Colonic mucosa (tissue), 4 donors: Measurements from ENCODE around the gene CELSR1. TPM values are rescaled to one million over a fixed set of nuclear protein-coding genes. Genes with fewer than 3 reads are reported as not detected.

Source experiments
- DNase-seq: peaks from one replicate; pipeline ENCODE4 v3.0.0-alpha.2; 2020
- H3K27ac ChIP-seq: fragments of 200-600 bp; one replicate; pipeline ENCODE4 v1.8.0; 2021
- H3K27me3 ChIP-seq: fragments of 200-600 bp; one replicate; pipeline ENCODE4 v1.8.0; 2021
- H3K36me3 ChIP-seq: fragments of 200-600 bp; one replicate; pipeline ENCODE4 v1.8.0; 2021
- H3K4me1 ChIP-seq: fragments of 200-600 bp; one replicate; pipeline ENCODE4 v1.8.0; 2021; ENCODE audit warnings: mild to moderate bottlenecking
- H3K4me3 ChIP-seq: fragments of 200-600 bp; one replicate; pipeline ENCODE4 v1.8.0; 2021
- H3K9ac ChIP-seq, 2 donors: one replicate each; pipeline ENCODE4 v1.7.0; 2013; ENCODE audit warnings: control low read depth in 2 of 2, low read depth in 2 of 2, low read length in 2 of 2
- H3K9me3 ChIP-seq: fragments of 200-600 bp; one replicate; pipeline ENCODE4 v1.8.0; 2021
- intact Hi-C: fragments of 100-400 bp; cut with DNase I; formaldehyde crosslinking; loops from one replicate; pipeline ENCODE4 v1.14.1; 2022
- total RNA-seq, 2 donors: library from RNA; stranded (reverse); fragmentation: NEBNext Ultra II Directional in 1 of 2; extraction: Animal tissue kit (Norgen Biotek cat#: 25700) in 1 of 2; gene quantifications; one replicate each; pipeline ENCODE4 v1.2.1, GENCODE V29; 2021
- TF ChIP-seq, protein P1 (sequence below): fragments of 200-600 bp; IDR thresholded peaks from one replicate; pipeline ENCODE4 v1.8.0; 2022; ENCODE audit warnings: antibody characterized with exemption, mild to moderate bottlenecking
- donor health status: healthy.
- donor health status: DM: no; HTN: no; CAD: no.
- donor health status: DM: no; HTN: no; CAD: no.

The CELSR1 gene
- total RNA-seq, 2 donors from 2014 or later: 2.7 to 7.8 TPM

DNA sequence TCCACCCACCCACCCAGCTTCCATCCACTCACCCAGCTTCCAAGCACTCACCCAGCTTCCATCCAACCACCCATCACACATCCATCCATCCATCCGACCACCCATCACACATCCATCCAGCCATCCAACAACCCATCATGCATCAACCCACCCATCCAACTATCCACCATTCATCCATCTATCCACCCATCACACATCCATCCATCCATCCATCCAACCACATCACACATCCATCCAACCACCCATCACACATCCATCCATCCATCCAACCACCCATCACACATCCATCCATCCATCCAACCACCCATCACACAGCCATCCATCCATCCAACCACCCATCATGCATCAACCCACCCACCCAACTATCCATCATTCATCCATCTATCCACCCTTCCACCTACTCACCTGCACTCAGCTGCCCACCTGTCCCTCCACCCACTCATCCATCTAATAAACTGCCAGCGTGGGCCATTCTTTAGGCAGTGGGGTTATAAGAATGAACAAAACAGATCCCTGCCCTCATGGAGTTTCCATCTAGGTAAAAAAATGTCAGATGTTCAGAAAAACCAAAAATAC, 88.2 kb downstream of the CELSR1 start:
- no peak overlapping the region for H3K27ac ChIP-seq
- no peaks in the 10 kb centered on the region for H3K36me3 ChIP-seq
- intact Hi-C loops: loop anchor here (10.0 kb wide), 1 partner anchor 84 kb away; no protein-coding TSS in a partner anchor
- no peak overlapping the region for H3K9ac ChIP-seq
- no peaks in the 10 kb centered on the region for H3K9me3 ChIP-seq
- H3K27me3 ChIP-seq: no peaks in the 10 kb centered on the region
- no peak overlapping the region for H3K4me3 ChIP-seq
- TF ChIP-seq, protein P1, sequence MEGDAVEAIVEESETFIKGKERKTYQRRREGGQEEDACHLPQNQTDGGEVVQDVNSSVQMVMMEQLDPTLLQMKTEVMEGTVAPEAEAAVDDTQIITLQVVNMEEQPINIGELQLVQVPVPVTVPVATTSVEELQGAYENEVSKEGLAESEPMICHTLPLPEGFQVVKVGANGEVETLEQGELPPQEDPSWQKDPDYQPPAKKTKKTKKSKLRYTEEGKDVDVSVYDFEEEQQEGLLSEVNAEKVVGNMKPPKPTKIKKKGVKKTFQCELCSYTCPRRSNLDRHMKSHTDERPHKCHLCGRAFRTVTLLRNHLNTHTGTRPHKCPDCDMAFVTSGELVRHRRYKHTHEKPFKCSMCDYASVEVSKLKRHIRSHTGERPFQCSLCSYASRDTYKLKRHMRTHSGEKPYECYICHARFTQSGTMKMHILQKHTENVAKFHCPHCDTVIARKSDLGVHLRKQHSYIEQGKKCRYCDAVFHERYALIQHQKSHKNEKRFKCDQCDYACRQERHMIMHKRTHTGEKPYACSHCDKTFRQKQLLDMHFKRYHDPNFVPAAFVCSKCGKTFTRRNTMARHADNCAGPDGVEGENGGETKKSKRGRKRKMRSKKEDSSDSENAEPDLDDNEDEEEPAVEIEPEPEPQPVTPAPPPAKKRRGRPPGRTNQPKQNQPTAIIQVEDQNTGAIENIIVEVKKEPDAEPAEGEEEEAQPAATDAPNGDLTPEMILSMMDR: no peak
- H3K4me1 ChIP-seq: no peaks in the 10 kb centered on the region
- DNase-seq: no peak

DNA sequence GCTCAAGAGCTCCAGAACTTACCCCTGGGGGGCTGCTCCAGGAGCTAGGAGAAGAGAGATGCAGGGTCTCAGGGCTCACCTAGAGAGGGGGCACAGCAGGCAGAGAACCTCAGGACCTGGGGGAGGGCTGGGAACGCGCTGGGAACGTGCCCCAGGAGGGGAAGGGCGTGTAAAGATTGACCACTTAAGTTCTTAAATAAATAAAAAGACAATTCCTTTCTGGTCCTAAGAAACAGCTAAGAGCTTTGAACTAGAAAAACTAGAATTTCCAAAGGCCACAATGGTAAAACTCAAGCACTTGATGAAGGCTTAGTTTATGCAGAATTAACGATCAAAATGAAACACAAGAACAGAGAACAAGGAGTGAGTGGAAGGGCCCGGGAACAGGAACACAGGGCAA, 89.1 kb downstream of the CELSR1 start:
- Histone ChIP-seq H3K4me1 (no peaks in the 10 kb centered on the region), H3K27ac (no peak overlapping the region), H3K4me3 (no peak overlapping the region), H3K9me3 (no peaks in the 10 kb centered on the region), H3K9ac (no peak overlapping the region), H3K27me3 (no peaks in the 10 kb centered on the region), H3K36me3 (no peaks in the 10 kb centered on the region)
- TF ChIP-seq, protein P1: no peak
- intact Hi-C loops: loop anchor here (10.0 kb wide), 1 partner anchor 84 kb away; no protein-coding TSS in a partner anchor
- no peak for DNase-seq

DNA sequence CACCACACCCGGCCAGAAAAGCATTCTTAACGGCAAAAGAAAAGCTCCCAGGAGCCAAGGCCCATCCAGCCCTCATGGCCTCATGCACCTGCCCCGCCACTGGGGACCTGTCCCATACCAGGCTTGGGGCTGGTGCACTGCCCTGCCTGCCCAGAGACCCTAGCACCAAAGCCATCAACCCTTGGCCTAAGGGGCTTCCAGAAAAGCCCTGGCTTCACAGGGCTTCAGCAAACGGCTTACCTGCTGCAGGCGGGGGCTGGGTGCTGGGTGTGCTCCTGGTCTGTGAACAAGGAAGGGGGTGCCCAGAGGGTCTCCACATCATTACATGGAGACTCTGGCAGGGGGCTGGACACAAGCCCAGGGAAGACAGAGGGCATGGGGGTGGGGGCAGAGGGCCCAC, 89.5 kb downstream of the CELSR1 start:
- no peak overlapping the region for H3K27ac ChIP-seq
- H3K9me3 ChIP-seq: no peaks in the 10 kb centered on the region
- H3K27me3 ChIP-seq: no peaks in the 10 kb centered on the region
- no peaks in the 10 kb centered on the region for H3K36me3 ChIP-seq
- H3K4me3 ChIP-seq: no peak overlapping the region
- no peak for DNase-seq
- H3K9ac ChIP-seq: no peak overlapping the region
- TF ChIP-seq, protein P1: no peak
- H3K4me1 ChIP-seq: no peaks in the 10 kb centered on the region
- intact Hi-C loops: loop anchor here (10.0 kb wide), 1 partner anchor 83 kb away; no protein-coding TSS in a partner anchor

DNA sequence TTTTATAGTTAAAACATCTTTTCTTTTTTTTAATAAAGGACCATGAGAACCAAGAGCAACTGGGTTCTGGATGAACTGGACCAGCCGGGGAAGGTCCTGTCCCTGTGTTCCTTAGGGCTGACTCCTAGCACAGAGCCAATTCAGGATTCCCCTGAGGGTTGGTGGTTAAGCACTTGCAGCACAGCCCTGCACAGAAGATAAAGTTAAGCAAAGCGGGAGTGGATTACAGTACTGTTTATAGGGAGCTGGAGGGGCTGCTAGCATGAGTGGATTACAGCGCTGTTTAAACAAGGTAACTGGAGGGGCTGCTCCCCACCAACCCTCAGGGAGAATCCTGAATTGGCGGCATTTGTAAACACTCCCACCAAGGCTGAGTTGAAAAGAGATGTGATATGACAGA, 90.6 kb downstream of the CELSR1 start:
- no peak for DNase-seq
- Histone ChIP-seq H3K27me3 (no peaks in the 10 kb centered on the region), H3K9ac (no peak overlapping the region), H3K4me1 (no peaks in the 10 kb centered on the region), H3K4me3 (no peak overlapping the region), H3K36me3 (no peaks in the 10 kb centered on the region), H3K27ac (no peak overlapping the region), H3K9me3 (no peaks in the 10 kb centered on the region)
- TF ChIP-seq, protein P1: no peak
- intact Hi-C loops: loop anchor here (10.0 kb wide), 1 partner anchor 82 kb away; no protein-coding TSS in a partner anchor

DNA sequence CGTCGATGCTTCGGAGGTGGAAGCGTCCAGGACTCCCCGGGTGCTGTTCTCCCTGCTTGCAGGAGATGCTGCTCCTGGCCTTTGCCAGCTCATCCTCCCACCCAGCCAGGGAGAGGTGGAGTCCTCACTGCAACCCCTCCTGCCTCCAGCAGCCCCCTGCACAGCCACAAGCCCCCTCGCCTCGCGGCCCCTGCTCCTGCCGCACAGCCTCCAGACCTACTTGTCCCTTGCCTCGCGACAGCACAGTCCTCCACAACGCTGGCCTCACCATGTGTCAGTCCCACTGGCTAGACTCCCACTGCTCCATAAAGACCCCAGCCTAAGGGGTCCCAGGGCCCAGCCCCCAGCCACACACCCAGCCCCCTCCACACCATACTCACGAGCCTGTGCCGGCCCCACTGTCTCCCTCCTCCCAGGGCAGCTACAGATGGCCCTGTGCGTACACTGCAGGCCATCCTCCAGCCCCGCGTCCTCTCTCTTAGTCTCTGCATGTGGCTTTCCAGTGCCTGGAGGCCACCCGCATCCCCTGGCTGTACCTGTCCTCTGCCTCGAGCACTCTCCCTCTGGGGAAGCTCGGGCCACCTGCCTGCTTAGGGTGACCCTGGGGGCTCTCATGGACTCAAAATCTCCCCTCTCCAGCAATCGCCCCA, 91.5 kb downstream of the CELSR1 start:
- no peaks in the 10 kb centered on the region for H3K4me1 ChIP-seq
- no peaks in the 10 kb centered on the region for H3K27me3 ChIP-seq
- H3K9ac ChIP-seq: no peak overlapping the region
- no peak overlapping the region for H3K4me3 ChIP-seq
- DNase-seq: no peak
- H3K27ac ChIP-seq: no peak overlapping the region
- intact Hi-C loops: loop anchor here (10.0 kb wide), 1 partner anchor 81 kb away; no protein-coding TSS in a partner anchor
- TF ChIP-seq, protein P1: no peak
- no peaks in the 10 kb centered on the region for H3K36me3 ChIP-seq
- H3K9me3 ChIP-seq: no peaks in the 10 kb centered on the region
